ENCODE results near the gene DTNBP1. TPM values are rescaled to one million over a fixed set of nuclear protein-coding genes. Genes with fewer than 3 reads are reported as not detected.

Gene DTNBP1
- total RNA-seq, 1 donor = 2.2 TPM

GRCh38 chr6:15524861-15525401 lies 137.9 kb downstream of the DTNBP1 start:
- H3K4me3 ChIP-seq (ENCODE audit: low read depth, low read length) = no peak overlapping the region
- no peak for TF ChIP-seq CTCF (IDR thresholded peaks at IDR 0.05; ENCODE audit: insufficient read depth, low read depth, low read length)
- no peak for DNase-seq (ENCODE audit: low read depth)

- no peak for TF ChIP-seq CTCF (IDR thresholded peaks at IDR 0.05; ENCODE audit: insufficient read depth, low read depth, low read length)
- DNase-seq (ENCODE audit: low read depth) = no peak
- no peak overlapping the region for H3K4me3 ChIP-seq (ENCODE audit: low read depth, low read length)
These were observed 138.9 kb downstream of the DTNBP1 start for GRCh38 chr6:15523679-15524630.

- no peak overlapping the region for H3K4me3 ChIP-seq (ENCODE audit: low read depth, low read length)
- DNase-seq (ENCODE audit: low read depth) = no peak
These were observed 139.8 kb downstream of the DTNBP1 start for GRCh38 chr6:15522856-15523529.

GRCh38 chr6:15522427-15522826 lies 140.4 kb downstream of the DTNBP1 start:
- H3K4me3 ChIP-seq (ENCODE audit: low read depth, low read length) = no peak overlapping the region
- DNase-seq (ENCODE audit: low read depth) = no peak
- no peak for TF ChIP-seq CTCF (IDR thresholded peaks at IDR 0.05; ENCODE audit: insufficient read depth, low read depth, low read length)

More at GRCh38 chr6:15522856-15523529, 139.8 kb downstream of the DTNBP1 start:
- TF ChIP-seq CTCF (IDR thresholded peaks at IDR 0.05; ENCODE audit: insufficient read depth, low read depth, low read length) = no peak

GRCh38 chr6:15522026-15522425 lies 140.8 kb downstream of the DTNBP1 start:
- no peak for DNase-seq (ENCODE audit: low read depth)
- H3K4me3 ChIP-seq (ENCODE audit: low read depth, low read length) = no peak overlapping the region
- no peak for TF ChIP-seq CTCF (IDR thresholded peaks at IDR 0.05; ENCODE audit: insufficient read depth, low read depth, low read length)

GRCh38 chr6:15521582-15521981 lies 141.2 kb downstream of the DTNBP1 start:
- no peak for TF ChIP-seq CTCF (IDR thresholded peaks at IDR 0.05; ENCODE audit: insufficient read depth, low read depth, low read length)
- H3K4me3 ChIP-seq (ENCODE audit: low read depth, low read length) = no peak overlapping the region
- peak; percentile 40 for DNase-seq (ENCODE audit: low read depth)
